NCI-H1436 treated with DMSO at 0.1 percent for 48 hours (cell line): ENCODE results near the gene CYP1B1.
"Not testable (repeated sequence)": the region's sequence is repeated elsewhere in the genome, so short reads cannot be mapped to it uniquely, and the experiment has no call there.

Source experiments
- DNase-seq: peaks from one replicate; lab custom pipeline; 2025; lab: John Stamatoyannopoulos, UW

The CYP1B1 gene

DNA sequence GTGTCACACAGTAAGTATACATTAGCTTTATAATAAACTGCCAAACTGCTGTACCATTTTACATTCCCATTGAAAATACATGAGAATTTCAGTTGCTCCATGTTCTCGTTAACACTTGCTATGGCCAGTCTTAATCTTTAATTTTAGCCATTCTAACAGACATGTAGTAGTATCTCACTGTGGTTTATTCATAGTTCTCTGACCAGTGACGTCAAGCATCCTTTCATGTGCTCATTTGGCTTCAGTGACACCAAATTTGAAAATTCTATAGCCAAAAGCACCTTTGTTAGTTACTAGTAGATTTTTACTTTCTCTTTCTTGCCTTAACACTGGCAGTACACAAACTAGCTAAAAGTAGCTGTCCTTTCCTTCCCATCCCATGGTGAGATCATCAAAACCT, 43.0 kb downstream of the CYP1B1 start:
- DNase-seq, result no peak

- DNase-seq, result no peak
These were observed 45.2 kb downstream of the CYP1B1 start for GRCh38 chr2:38030635-38031355.

DNA sequence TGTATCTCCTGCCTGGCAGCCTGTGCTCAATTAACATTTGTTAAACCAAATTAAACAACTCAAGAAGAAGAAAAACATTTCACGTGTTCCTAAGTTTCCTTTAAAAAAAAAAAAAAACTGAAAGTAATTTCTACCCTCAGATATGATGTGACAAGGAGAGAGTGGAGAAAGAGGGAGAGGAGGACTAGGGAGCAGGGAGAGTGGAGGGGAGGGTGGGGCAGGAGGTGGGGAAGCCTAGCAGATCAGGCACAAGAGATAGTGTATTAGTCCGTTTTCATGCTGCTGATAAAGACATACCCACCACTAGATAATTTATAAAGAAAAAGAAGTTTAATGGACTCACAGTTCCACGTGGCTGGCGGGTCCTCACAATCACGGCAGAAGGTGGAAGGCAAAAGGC, 46.4 kb downstream of the CYP1B1 start:
- no peak for DNase-seq

DNA sequence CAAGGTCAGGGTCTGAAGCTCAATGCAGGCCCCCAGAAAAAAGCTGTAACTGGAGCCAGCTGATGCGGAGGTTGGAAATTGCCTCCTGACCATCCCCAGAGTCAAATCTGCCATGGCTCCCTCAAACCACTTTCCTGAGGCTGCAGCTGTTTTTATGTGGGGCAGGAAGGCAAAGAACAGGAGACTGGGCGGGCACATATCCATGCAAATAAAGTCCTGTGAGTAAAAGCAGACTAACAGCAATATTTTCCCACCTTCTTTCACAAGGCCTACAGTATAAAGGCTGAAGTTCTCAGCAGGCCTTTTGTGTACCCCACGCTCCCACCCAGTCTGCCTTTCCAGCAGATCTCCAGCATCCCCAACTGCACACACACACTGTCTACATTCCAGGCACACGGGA, 47.1 kb downstream of the CYP1B1 start:
- DNase-seq, result no peak

DNA sequence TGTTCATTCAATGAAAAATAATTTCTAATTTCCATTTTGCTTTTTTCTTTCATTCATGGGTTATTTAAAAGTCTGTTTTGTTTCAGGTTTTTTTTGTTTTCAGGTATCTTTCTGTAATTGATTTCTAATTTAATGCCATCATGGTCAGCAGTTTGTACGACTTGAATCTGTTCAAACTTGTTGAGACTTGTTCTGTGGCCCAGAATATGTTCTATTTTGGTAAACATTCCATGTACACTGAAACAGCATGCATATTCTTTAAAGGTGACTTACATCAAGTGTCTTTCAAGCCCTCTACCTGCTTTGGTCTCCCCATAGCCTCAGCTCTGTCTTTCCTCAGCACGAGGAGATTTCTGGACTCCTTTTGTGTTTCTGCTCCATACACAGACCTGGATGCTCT, 49.1 kb downstream of the CYP1B1 start:
- DNase-seq, result no peak

DNA sequence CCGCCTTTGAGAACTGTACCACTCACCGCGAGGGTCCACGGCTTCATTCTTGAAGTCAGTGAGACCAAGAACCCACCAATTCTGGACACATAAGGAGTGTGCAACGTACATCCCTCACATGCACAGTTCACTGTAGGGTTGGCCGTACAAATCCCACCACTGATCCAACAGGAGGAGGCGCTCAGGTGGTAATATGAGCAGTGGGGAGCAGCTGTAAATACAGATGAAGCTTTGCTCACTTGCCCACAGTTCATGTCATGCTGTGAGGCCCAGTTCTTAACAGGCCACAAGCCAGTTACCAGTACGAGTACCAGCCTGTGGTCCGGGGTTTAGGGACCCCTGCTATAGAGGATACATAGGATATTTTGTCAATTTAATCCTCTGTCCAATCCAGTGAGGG, 54.4 kb downstream of the CYP1B1 start:
- DNase-seq, result no peak

GRCh38 chr2:38020359-38021069, 55.4 kb downstream of the CYP1B1 start:
- DNase-seq, result not testable (repeated sequence)

GRCh38 chr2:38017836-38018235, 58.1 kb downstream of the CYP1B1 start:
- no peak for DNase-seq
